HepG2 (cell line): ENCODE results near the gene FKBP8. TPM values are rescaled to one million over a fixed set of nuclear protein-coding genes. Genes with fewer than 3 reads are reported as not detected.

ENCODE experiments used
- AHR ChIP-seq: IDR thresholded peaks from 2 replicates; pipeline ENCODE4 v1.6.1; 2018; ENCODE audit warnings: missing genetic modification reagents, missing compliant biosample characterization
- ERF ChIP-seq: IDR thresholded peaks from 2 replicates; pipeline ENCODE4 v1.6.1; 2018; ENCODE audit warnings: missing biosample characterization, missing genetic modification reagents
- EZH2 ChIP-seq: conservative IDR thresholded peaks from 2 replicates; pipeline ENCODE4 v1.6.1; 2012; ENCODE audit warnings: mild to moderate bottlenecking, low read depth, low read length, moderate library complexity
- ISX ChIP-seq: sonication (generic); formaldehyde crosslinking; conservative IDR thresholded peaks from 2 replicates; pipeline ENCODE4 v1.5.0; 2020; ENCODE audit warnings: missing genetic modification reagents
- KLF16 ChIP-seq, 2 experiments: sonication (generic) in 1 of 2; formaldehyde crosslinking in 1 of 2; IDR thresholded peaks; 2 replicates each; pipeline versions ENCODE4 v1.6.1 to v1.8.0; 2016 to 2023; ENCODE audit warnings: missing genetic modification reagents in 2 of 2, missing compliant biosample characterization in 1 of 2
- MED1 ChIP-seq: sonication (generic); formaldehyde crosslinking; IDR thresholded peaks from 2 replicates; pipeline ENCODE4 v1.4.0; 2020; ENCODE audit warnings: missing genetic modification reagents
- SAP130 ChIP-seq: IDR thresholded peaks from 2 replicates; pipeline ENCODE4 v1.6.1; 2016; ENCODE audit warnings: low read depth
- ZBTB26 ChIP-seq: IDR thresholded peaks from 2 replicates; pipeline ENCODE4 v1.6.1; 2016; ENCODE audit warnings: missing compliant biosample characterization, missing genetic modification reagents, borderline replicate concordance
- polyA plus RNA-seq, 8 experiments: library from polyadenylated mRNA; depleted of rRNA in 3 of 8; stranded (reverse) in 7 of 8; unstranded in 1 of 8; fragments of >200 nt; fragmentation: Illumina TruSeq in 4 of 8; extraction: Trizol in 4 of 8; gene quantifications; 2 replicates each; pipeline versions ENCODE4 v1.2.1 to v1.2.3, GENCODE V29; 2011 to 2016; ENCODE audit warnings: low read depth in 4 of 8, missing spikeins in 1 of 8, mixed read lengths in 1 of 8; ENCODE audit not compliant: insufficient read depth in 1 of 8
- total RNA-seq, 5 experiments: library from RNA; depleted of rRNA; stranded (reverse); fragments of >200 nt; fragmentation: Illumina TruSeq; extraction: Trizol; gene quantifications; 2 replicates each; pipeline ENCODE4 v1.2.3, GENCODE V29; 2016; ENCODE audit warnings: low read depth in 1 of 5
- TF ChIP-seq, protein P1 (sequence below): sonication (generic); formaldehyde crosslinking; IDR thresholded peaks from one replicate; pipeline ENCODE4 v1.5.1; 2020; ENCODE audit warnings: mild to moderate bottlenecking, missing genetic modification reagents; ENCODE audit errors: not compliant biosample characterization
- TF ChIP-seq, protein P2 (sequence below): sonication (generic); formaldehyde crosslinking; IDR thresholded peaks from 2 replicates; pipeline ENCODE4 v1.4.0; 2020; ENCODE audit warnings: missing genetic modification reagents
- TF ChIP-seq, protein P3 (sequence below): IDR thresholded peaks from 2 replicates; pipeline ENCODE4 v1.6.1; 2018; ENCODE audit warnings: missing genetic modification reagents

The FKBP8 gene
- total and polyA plus RNA-seq, 2 of the 13 experiments (the other 11 are each of a cell fraction or from before 2014, with no cell fraction given), result 81.7 to 93.9 TPM

- TF ChIP-seq, protein P1, sequence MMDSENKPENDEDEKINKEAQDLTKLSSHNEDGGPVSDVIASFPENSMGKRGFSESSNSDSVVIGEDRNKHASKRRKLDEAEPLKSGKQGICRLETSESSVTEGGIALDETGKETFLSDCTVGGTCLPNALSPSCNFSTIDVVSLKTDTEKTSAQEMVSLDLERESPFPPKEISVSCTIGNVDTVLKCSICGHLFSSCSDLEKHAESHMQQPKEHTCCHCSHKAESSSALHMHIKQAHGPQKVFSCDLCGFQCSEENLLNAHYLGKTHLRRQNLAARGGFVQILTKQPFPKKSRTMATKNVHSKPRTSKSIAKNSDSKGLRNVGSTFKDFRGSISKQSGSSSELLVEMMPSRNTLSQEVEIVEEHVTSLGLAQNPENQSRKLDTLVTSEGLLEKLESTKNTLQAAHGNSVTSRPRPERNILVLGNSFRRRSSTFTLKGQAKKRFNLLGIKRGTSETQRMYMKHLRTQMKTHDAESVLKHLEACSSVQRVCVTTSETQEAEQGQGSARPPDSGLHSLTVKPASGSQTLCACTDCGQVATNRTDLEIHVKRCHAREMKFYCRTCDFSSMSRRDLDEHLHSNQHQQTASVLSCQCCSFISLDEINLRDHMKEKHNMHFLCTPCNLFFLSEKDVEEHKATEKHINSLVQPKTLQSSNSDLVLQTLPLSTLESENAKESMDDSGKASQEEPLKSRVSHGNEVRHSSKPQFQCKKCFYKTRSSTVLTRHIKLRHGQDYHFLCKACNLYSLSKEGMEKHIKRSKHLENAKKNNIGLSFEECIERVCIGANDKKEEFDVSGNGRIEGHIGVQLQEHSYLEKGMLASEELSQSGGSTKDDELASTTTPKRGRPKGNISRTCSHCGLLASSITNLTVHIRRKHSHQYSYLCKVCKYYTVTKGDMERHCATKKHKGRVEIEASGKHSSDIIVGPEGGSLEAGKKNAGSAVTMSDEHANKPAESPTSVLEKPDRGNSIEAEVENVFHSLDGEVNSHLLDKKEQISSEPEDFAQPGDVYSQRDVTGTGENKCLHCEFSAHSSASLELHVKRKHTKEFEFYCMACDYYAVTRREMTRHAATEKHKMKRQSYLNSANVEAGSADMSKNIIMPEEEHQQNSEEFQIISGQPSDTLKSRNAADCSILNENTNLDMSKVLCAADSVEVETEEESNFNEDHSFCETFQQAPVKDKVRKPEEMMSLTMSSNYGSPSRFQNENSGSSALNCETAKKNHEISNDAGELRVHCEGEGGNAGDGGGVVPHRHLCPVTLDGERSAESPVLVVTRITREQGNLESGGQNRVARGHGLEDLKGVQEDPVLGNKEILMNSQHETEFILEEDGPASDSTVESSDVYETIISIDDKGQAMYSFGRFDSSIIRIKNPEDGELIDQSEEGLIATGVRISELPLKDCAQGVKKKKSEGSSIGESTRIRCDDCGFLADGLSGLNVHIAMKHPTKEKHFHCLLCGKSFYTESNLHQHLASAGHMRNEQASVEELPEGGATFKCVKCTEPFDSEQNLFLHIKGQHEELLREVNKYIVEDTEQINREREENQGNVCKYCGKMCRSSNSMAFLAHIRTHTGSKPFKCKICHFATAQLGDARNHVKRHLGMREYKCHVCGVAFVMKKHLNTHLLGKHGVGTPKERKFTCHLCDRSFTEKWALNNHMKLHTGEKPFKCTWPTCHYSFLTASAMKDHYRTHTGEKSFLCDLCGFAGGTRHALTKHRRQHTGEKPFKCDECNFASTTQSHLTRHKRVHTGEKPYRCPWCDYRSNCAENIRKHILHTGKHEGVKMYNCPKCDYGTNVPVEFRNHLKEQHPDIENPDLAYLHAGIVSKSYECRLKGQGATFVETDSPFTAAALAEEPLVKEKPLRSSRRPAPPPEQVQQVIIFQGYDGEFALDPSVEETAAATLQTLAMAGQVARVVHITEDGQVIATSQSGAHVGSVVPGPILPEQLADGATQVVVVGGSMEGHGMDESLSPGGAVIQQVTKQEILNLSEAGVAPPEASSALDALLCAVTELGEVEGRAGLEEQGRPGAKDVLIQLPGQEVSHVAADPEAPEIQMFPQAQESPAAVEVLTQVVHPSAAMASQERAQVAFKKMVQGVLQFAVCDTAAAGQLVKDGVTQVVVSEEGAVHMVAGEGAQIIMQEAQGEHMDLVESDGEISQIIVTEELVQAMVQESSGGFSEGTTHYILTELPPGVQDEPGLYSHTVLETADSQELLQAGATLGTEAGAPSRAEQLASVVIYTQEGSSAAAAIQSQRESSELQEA (CRISPR knock-in tag), result no peak
- no peak for TF ChIP-seq EZH2
- TF ChIP-seq, protein P2, sequence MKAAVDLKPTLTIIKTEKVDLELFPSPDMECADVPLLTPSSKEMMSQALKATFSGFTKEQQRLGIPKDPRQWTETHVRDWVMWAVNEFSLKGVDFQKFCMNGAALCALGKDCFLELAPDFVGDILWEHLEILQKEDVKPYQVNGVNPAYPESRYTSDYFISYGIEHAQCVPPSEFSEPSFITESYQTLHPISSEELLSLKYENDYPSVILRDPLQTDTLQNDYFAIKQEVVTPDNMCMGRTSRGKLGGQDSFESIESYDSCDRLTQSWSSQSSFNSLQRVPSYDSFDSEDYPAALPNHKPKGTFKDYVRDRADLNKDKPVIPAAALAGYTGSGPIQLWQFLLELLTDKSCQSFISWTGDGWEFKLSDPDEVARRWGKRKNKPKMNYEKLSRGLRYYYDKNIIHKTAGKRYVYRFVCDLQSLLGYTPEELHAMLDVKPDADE (CRISPR knock-in tag), result no peak
- peak; percentile 65 for TF ChIP-seq SAP130 (CRISPR knock-in tag)
- no peak for TF ChIP-seq KLF16 (CRISPR knock-in tag; IDR thresholded peaks at IDR 0.05)
- no peak for TF ChIP-seq AHR (CRISPR knock-in tag)
- TF ChIP-seq MED1 (CRISPR knock-in tag), result peak; percentile 36; the same call in 1 of the 2 replicates
- TF ChIP-seq, protein P3, sequence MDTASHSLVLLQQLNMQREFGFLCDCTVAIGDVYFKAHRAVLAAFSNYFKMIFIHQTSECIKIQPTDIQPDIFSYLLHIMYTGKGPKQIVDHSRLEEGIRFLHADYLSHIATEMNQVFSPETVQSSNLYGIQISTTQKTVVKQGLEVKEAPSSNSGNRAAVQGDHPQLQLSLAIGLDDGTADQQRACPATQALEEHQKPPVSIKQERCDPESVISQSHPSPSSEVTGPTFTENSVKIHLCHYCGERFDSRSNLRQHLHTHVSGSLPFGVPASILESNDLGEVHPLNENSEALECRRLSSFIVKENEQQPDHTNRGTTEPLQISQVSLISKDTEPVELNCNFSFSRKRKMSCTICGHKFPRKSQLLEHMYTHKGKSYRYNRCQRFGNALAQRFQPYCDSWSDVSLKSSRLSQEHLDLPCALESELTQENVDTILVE (CRISPR knock-in tag), result no peak
- 0 out of 2 replicates have a peak, but pooled peaks have one; percentile 51 for TF ChIP-seq ERF (CRISPR knock-in tag)
- TF ChIP-seq ISX, result no peak
- TF ChIP-seq ZBTB26 (CRISPR knock-in tag), result no peak
Measured at GRCh38 chr19:18496167-18496979, 47.0 kb downstream of the FKBP8 start (continued).
